ENCODE measurements around the gene ZNF165. TPM values are rescaled to one million over a fixed set of nuclear protein-coding genes. Genes with fewer than 3 reads are reported as not detected.
"Not testable (repeated sequence)": the region's sequence is repeated elsewhere in the genome, so short reads cannot be mapped to it uniquely, and the experiment has no call there.

The ZNF165 gene
- 2.1 TPM for total RNA-seq

- H3K27me3 ChIP-seq (ENCODE audit: insufficient read depth, low read length) = not testable (repeated sequence)
- H3K4me3 ChIP-seq (ENCODE audit: low read length) = peak within 1 kb of the TSS; percentile 92
These were observed at the start of gene ZNF165 for GRCh38 chr6:28080381-28080630. Gene ZNF165, plus strand, starts transcription at chr6:28080568. Its CDS starts 4,913 bp downstream, at chr6:28085481.

GRCh38 chr6:28053584-28053983 is 26.8 kb upstream of the ZNF165 start:
- Histone ChIP-seq H3K4me1 (ENCODE audit: insufficient read depth, low read length) (no peaks in the 10 kb centered on the region), H3K27me3 (ENCODE audit: insufficient read depth, low read length) (no peaks in the 10 kb centered on the region), H3K9me3 (ENCODE audit: low read depth, low read length) (no peaks in the 10 kb centered on the region), H3K4me3 (ENCODE audit: low read length) (no peak overlapping the region)

More at GRCh38 chr6:28080381-28080630, at the start of gene ZNF165:
- peaks cover 14% of the 10 kb centered on the region for H3K4me1 ChIP-seq (ENCODE audit: insufficient read depth, low read length)
- not testable (repeated sequence) for H3K9me3 ChIP-seq (ENCODE audit: low read depth, low read length)

DNA sequence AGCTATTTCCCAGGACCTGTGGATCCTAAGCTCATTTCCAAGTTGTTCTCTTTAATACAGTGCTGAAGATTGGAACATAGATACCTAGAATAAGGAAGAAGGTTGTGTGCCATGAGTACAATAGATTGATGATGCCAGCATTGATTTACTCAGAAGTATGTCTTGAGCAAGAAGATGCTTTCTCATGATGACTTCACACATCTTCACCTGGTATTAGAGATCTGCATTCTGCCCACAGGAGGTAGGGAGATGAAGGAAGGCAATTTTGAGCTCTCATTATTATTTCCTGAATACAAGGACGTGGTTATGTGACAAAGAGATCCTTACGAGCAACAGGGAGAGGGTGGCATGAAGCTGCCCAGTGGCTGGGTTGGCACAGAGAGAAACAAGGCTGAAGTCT is 20.0 kb upstream of the ZNF165 start:
- no peak overlapping the region for H3K4me3 ChIP-seq (ENCODE audit: low read length)
- H3K9me3 ChIP-seq (ENCODE audit: low read depth, low read length) = no peaks in the 10 kb centered on the region
- H3K4me1 ChIP-seq (ENCODE audit: insufficient read depth, low read length) = no peaks in the 10 kb centered on the region
- peaks cover 3% of the 10 kb centered on the region for H3K27me3 ChIP-seq (ENCODE audit: insufficient read depth, low read length)

- H3K4me3 ChIP-seq (ENCODE audit: low read length) = no peak overlapping the region
- no peaks in the 10 kb centered on the region for H3K9me3 ChIP-seq (ENCODE audit: low read depth, low read length)
- H3K27me3 ChIP-seq (ENCODE audit: insufficient read depth, low read length) = peaks cover 28% of the 10 kb centered on the region
- H3K4me1 ChIP-seq (ENCODE audit: insufficient read depth, low read length) = no peaks in the 10 kb centered on the region
These were observed 16.1 kb upstream of the ZNF165 start for GRCh38 chr6:28064272-28064671.

- no peaks in the 10 kb centered on the region for H3K4me1 ChIP-seq (ENCODE audit: insufficient read depth, low read length)
- H3K4me3 ChIP-seq (ENCODE audit: low read length) = no peak overlapping the region
- H3K27me3 ChIP-seq (ENCODE audit: insufficient read depth, low read length) = peaks cover 34% of the 10 kb centered on the region
- H3K9me3 ChIP-seq (ENCODE audit: low read depth, low read length) = no peaks in the 10 kb centered on the region
These were observed 12.3 kb upstream of the ZNF165 start for GRCh38 chr6:28068067-28068466.

DNA sequence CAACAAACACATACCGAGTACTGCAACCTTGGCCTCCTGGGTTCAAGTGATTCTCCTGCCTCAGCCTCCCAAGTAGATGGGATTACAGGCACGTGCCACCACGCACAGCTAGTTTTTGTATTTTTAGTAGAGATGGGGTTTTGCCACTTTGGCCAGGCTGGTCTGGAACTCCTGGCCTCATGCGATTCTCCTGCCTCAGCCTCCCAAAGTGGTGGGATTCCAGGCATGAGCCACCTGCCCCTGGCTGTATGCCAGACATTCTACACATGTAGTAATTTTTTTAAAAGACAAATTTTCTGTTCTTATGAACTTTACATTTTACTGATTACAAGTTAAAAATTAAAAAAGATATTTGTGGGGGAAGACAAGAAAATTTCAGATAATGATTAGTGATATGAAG is 9.4 kb upstream of the ZNF165 start:
- peaks cover 30% of the 10 kb centered on the region for H3K27me3 ChIP-seq (ENCODE audit: insufficient read depth, low read length)
- not testable (repeated sequence) for H3K4me3 ChIP-seq (ENCODE audit: low read length); H3K9me3 ChIP-seq (ENCODE audit: low read depth, low read length); H3K4me1 ChIP-seq (ENCODE audit: insufficient read depth, low read length)

- Histone ChIP-seq H3K27me3 (ENCODE audit: insufficient read depth, low read length) (no peaks in the 10 kb centered on the region), H3K9me3 (ENCODE audit: low read depth, low read length) (no peaks in the 10 kb centered on the region), H3K4me3 (ENCODE audit: low read length) (no peak overlapping the region), H3K4me1 (ENCODE audit: insufficient read depth, low read length) (peaks cover 14% of the 10 kb centered on the region)
These were observed 2.3 kb upstream of the ZNF165 start for GRCh38 chr6:28078050-28078449.

DNA sequence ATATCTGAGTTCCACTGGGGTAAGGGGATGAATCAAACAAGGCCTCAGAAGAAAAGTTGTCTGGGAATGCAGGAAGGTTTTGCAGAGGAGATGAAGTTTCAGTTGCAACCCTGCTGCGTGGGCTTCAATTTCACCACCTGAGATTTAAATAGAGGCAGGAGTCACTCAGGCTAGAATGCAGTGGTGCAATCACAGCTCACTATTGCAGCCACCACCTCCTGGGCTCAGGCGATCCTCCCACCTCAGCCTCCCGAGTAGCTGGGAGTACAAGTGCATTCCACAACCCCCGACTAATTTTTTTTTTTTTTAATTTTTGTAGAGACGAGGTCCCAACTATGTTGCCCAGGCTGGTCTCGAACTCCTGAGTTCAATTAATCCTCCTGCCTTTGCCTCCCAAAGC is 1.5 kb upstream of the ZNF165 start:
- Histone ChIP-seq H3K27me3 (ENCODE audit: insufficient read depth, low read length) (no peaks in the 10 kb centered on the region), H3K4me3 (ENCODE audit: low read length) (no peak overlapping the region), H3K9me3 (ENCODE audit: low read depth, low read length) (no peaks in the 10 kb centered on the region), H3K4me1 (ENCODE audit: insufficient read depth, low read length) (peaks cover 14% of the 10 kb centered on the region)

GRCh38 chr6:28080631-28081485 is 490 bp downstream of the ZNF165 start:
- Histone ChIP-seq H3K9me3 (ENCODE audit: low read depth, low read length) (no peaks in the 10 kb centered on the region), H3K27me3 (ENCODE audit: insufficient read depth, low read length) (no peaks in the 10 kb centered on the region), H3K4me3 (ENCODE audit: low read length) (peak overlapping the region; percentile 92), H3K4me1 (ENCODE audit: insufficient read depth, low read length) (peaks cover 14% of the 10 kb centered on the region)

GRCh38 chr6:28081486-28081751 is 1.1 kb downstream of the ZNF165 start:
- H3K27me3 ChIP-seq (ENCODE audit: insufficient read depth, low read length) = no peaks in the 10 kb centered on the region

DNA sequence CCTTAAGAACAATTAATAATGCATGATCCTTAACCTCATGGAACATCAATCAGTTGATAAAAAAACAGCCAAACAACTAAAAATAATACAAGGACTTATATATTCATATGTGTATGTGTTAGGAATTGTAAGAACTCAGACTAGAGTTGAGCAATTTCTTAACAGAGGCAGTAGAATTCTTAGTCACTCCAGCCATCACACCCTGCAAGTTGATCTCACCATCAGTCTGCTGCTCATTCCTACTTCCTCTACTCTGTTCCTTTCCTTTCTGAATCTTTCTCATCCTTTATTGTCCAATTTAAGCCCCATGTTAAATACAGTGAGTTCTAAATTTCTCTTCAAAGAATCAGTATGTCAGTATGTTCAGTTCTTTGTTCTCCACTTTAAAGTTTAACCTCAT is 2.6 kb downstream of the ZNF165 start:
- no peak overlapping the region for H3K4me3 ChIP-seq (ENCODE audit: low read length)
- no peaks in the 10 kb centered on the region for H3K9me3 ChIP-seq (ENCODE audit: low read depth, low read length)
- H3K27me3 ChIP-seq (ENCODE audit: insufficient read depth, low read length) = no peaks in the 10 kb centered on the region
- H3K4me1 ChIP-seq (ENCODE audit: insufficient read depth, low read length) = peaks cover 14% of the 10 kb centered on the region

More at GRCh38 chr6:28081486-28081751, 1.1 kb downstream of the ZNF165 start:
- Histone ChIP-seq H3K4me1 (ENCODE audit: insufficient read depth, low read length) (peaks cover 14% of the 10 kb centered on the region), H3K9me3 (ENCODE audit: low read depth, low read length) (no peaks in the 10 kb centered on the region), H3K4me3 (ENCODE audit: low read length) (peak overlapping the region; percentile 92)

GRCh38 chr6:28089054-28089453 is 8.7 kb downstream of the ZNF165 start:
- H3K4me3 ChIP-seq (ENCODE audit: low read length) = no peak overlapping the region
- H3K9me3 ChIP-seq (ENCODE audit: low read depth, low read length) = peaks cover 23% of the 10 kb centered on the region
- H3K4me1 ChIP-seq (ENCODE audit: insufficient read depth, low read length) = no peaks in the 10 kb centered on the region
- H3K27me3 ChIP-seq (ENCODE audit: insufficient read depth, low read length) = no peaks in the 10 kb centered on the region

DNA sequence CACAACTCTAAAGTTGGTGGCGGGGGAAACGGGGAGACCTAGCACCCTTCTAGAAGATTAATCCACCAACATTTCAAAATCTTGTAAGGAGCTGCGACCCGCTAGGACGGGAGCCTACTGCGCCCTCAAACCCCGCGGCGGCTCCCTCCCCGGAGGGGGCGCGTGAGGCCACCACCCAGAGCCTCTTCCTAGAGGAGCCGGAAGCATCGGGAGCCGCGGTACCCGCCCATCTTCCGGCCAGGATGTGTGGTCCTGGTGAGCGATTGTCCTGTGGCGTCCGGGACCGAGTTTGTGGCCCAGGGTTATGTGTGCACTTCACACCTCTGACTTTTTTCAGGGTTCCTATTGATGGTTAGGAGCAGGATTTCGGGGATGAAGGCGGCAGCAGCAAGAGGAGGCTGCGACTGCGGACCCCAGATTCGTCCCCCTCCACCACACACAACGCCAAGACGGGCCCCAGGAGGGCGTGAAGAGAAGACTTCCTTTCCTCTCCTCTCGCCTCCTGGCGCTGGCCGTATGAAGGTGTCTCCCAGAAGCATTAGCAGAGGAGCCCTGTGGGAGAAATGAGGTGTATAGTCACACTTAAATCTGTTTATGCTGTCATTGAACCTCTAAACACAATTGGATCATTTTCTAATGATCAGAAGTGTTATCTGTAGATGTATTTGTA is 10.7 kb downstream of the ZNF165 start:
- H3K9me3 ChIP-seq (ENCODE audit: low read depth, low read length) = peaks cover 23% of the 10 kb centered on the region
- H3K4me1 ChIP-seq (ENCODE audit: insufficient read depth, low read length) = no peaks in the 10 kb centered on the region
- no peak overlapping the region for H3K4me3 ChIP-seq (ENCODE audit: low read length)
- no peaks in the 10 kb centered on the region for H3K27me3 ChIP-seq (ENCODE audit: insufficient read depth, low read length)

- not testable (repeated sequence) for H3K27me3 ChIP-seq (ENCODE audit: insufficient read depth, low read length); H3K4me3 ChIP-seq (ENCODE audit: low read length); H3K4me1 ChIP-seq (ENCODE audit: insufficient read depth, low read length); H3K9me3 ChIP-seq (ENCODE audit: low read depth, low read length)
These were observed 21.9 kb downstream of the ZNF165 start for GRCh38 chr6:28102222-28102621.

GRCh38 chr6:28102699-28103098 is 22.3 kb downstream of the ZNF165 start:
- H3K4me3 ChIP-seq (ENCODE audit: low read length); H3K27me3 ChIP-seq (ENCODE audit: insufficient read depth, low read length); H3K9me3 ChIP-seq (ENCODE audit: low read depth, low read length); H3K4me1 ChIP-seq (ENCODE audit: insufficient read depth, low read length): not testable (repeated sequence)

All from mononuclear cell (primary cell).